ENCODE results near the gene CYB561D1.

Gene CYB561D1

DNA sequence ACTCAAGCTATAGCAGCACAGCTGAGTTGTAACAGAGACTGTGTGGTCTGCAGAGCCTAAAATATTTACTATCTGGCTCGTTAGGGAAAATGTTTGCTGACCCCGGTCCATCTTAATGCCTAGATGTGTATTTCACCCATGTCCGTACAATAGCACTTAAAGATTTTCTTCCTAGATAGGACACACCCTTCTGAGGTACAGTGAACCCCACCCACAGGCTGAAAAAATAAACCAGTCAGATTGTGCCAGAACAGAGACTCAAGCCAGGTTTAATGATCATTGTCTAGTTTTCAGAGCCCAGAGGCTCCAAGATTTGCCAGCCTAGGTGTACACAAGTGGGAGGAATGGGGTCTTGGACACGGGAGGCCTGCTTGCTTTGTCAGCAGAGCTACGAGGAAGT is 10.0 kb downstream of the CYB561D1 start:
- H4K20me1 ChIP-seq (ENCODE audit: insufficient read depth, low read length), result no peaks in the 10 kb centered on the region
- H2AFZ ChIP-seq (ENCODE audit: low read length), result no peak overlapping the region
- H3K27ac ChIP-seq (ENCODE audit: low read depth, low read length, poor library complexity, severe bottlenecking), result no peak overlapping the region
- peaks cover 7% of the 10 kb centered on the region; the same call in 1 of the 2 replicates for H3K36me3 ChIP-seq (ENCODE audit: insufficient read depth, low read length)
- peaks cover 5% of the 10 kb centered on the region; the same call in 1 of the 2 replicates for H3K27me3 ChIP-seq (ENCODE audit: insufficient read depth, low read length)
- no peaks in the 10 kb centered on the region for H3K9me3 ChIP-seq (ENCODE audit: low read length)
- no peak overlapping the region for H3K4me3 ChIP-seq (ENCODE audit: low read depth, low read length, poor library complexity, severe bottlenecking)
- TF ChIP-seq, protein P1, sequence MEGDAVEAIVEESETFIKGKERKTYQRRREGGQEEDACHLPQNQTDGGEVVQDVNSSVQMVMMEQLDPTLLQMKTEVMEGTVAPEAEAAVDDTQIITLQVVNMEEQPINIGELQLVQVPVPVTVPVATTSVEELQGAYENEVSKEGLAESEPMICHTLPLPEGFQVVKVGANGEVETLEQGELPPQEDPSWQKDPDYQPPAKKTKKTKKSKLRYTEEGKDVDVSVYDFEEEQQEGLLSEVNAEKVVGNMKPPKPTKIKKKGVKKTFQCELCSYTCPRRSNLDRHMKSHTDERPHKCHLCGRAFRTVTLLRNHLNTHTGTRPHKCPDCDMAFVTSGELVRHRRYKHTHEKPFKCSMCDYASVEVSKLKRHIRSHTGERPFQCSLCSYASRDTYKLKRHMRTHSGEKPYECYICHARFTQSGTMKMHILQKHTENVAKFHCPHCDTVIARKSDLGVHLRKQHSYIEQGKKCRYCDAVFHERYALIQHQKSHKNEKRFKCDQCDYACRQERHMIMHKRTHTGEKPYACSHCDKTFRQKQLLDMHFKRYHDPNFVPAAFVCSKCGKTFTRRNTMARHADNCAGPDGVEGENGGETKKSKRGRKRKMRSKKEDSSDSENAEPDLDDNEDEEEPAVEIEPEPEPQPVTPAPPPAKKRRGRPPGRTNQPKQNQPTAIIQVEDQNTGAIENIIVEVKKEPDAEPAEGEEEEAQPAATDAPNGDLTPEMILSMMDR (IDR thresholded peaks at IDR 0.05; ENCODE audit: low read length), result no peak
- TF ChIP-seq EZH2 (IDR thresholded peaks at IDR 0.05; ENCODE audit: borderline replicate concordance, low read length), result no peak
- no peak overlapping the region for H3K9ac ChIP-seq (ENCODE audit: low read length)
- H3K9me2 ChIP-seq (ENCODE audit: low read depth, low read length), result no peaks in the 10 kb centered on the region
- no peak overlapping the region for H3K4me2 ChIP-seq (ENCODE audit: low read length)
- H3K79me2 ChIP-seq (ENCODE audit: insufficient read depth, low read length), result no peaks in the 10 kb centered on the region
- H3F3A ChIP-seq (ENCODE audit: insufficient read depth, low read length), result no peaks in the 10 kb centered on the region
- H3K4me1 ChIP-seq (ENCODE audit: insufficient read depth, low read length, severe bottlenecking), result peaks cover 12% of the 10 kb centered on the region

DNA sequence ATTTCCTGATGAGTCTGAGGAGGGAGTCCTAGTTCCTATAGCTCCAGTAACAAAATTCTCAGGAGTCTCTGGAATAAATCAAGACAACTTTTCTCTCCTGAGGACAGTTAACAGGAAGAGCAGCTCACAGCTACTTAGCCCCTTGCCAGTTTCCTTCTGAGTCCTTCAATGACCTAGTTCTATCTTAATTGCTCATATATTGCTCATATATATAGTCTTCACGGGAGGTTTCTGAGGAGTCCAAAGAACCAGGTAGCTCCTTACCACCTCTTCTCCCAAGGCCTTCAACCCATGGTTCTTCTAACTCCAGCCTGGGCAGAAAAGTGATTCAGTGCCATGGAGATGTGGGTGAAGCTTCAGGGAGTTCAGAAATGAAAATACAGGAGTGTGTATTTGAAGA is 11.1 kb downstream of the CYB561D1 start:
- no peak overlapping the region for H3K4me3 ChIP-seq (ENCODE audit: low read depth, low read length, poor library complexity, severe bottlenecking)
- H3F3A ChIP-seq (ENCODE audit: insufficient read depth, low read length), result no peaks in the 10 kb centered on the region
- TF ChIP-seq EZH2 (IDR thresholded peaks at IDR 0.05; ENCODE audit: borderline replicate concordance, low read length), result no peak
- TF ChIP-seq, protein P1 (IDR thresholded peaks at IDR 0.05; ENCODE audit: low read length), result no peak
- H3K27me3 ChIP-seq (ENCODE audit: insufficient read depth, low read length), result peaks cover 5% of the 10 kb centered on the region; the same call in 1 of the 2 replicates
- no peak overlapping the region for H3K4me2 ChIP-seq (ENCODE audit: low read length)
- peaks cover 20% of the 10 kb centered on the region for H3K4me1 ChIP-seq (ENCODE audit: insufficient read depth, low read length, severe bottlenecking)
- no peaks in the 10 kb centered on the region for H3K9me2 ChIP-seq (ENCODE audit: low read depth, low read length)
- no peaks in the 10 kb centered on the region for H3K9me3 ChIP-seq (ENCODE audit: low read length)
- no peak overlapping the region for H3K9ac ChIP-seq (ENCODE audit: low read length)
- no peaks in the 10 kb centered on the region for H4K20me1 ChIP-seq (ENCODE audit: insufficient read depth, low read length)
- no peak overlapping the region for H2AFZ ChIP-seq (ENCODE audit: low read length)
- no peaks in the 10 kb centered on the region for H3K79me2 ChIP-seq (ENCODE audit: insufficient read depth, low read length)
- H3K27ac ChIP-seq (ENCODE audit: low read depth, low read length, poor library complexity, severe bottlenecking), result no peak overlapping the region
- peaks cover 7% of the 10 kb centered on the region; the same call in 1 of the 2 replicates for H3K36me3 ChIP-seq (ENCODE audit: insufficient read depth, low read length)

DNA sequence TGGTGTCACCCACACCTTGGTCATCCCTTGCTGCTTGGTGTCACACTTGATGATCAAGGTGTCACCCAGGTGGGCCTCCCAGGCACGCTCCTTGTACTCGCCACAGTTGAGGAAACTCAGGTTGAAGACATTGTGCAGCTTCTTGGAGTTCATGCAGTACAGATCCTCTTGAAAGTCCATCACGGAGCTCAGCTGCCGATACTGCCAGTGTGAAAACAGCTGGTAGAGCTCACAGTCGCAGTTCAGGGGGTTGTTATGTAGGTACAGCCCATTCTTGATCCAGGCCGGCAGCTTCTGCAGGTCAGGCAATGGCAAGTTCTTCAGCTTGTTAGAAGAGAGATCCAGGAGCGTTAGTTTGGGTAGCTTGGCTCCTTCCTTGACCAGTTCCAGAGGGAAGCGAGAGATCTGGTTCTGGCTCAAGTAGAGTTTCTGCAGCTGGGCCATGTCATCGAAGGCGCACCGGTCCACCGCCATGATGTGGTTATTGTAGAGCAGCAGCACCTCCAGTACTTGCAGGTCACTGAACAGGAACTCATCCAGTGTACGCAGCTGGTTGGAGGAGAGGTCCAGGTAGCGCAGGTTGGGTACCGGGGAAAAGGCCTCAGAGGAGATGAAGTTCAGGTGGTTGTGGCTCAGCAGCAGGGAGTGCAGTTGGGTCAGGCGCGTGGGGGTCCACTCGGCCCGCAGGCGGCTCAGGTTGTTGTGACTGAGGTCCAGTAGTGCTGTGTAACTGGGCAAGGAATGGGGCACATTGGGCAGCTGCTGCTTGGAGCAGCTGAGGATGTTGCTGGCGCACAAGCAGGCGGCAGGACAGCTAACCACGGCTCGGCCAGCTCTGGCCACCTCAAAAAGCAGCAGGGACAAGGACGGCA is 14.3 kb downstream of the CYB561D1 start:
- TF ChIP-seq EZH2 (IDR thresholded peaks at IDR 0.05; ENCODE audit: borderline replicate concordance, low read length), result no peak
- TF ChIP-seq, protein P1 (IDR thresholded peaks at IDR 0.05; ENCODE audit: low read length), result no peak
- Histone ChIP-seq H3K36me3 (ENCODE audit: insufficient read depth, low read length) (no peaks in the 10 kb centered on the region), H3K4me3 (ENCODE audit: low read depth, low read length, poor library complexity, severe bottlenecking) (no peak overlapping the region), H2AFZ (ENCODE audit: low read length) (no peak overlapping the region), H3K79me2 (ENCODE audit: insufficient read depth, low read length) (no peaks in the 10 kb centered on the region), H3K9ac (ENCODE audit: low read length) (no peak overlapping the region), H3F3A (ENCODE audit: insufficient read depth, low read length) (no peaks in the 10 kb centered on the region), H3K9me3 (ENCODE audit: low read length) (no peaks in the 10 kb centered on the region), H3K9me2 (ENCODE audit: low read depth, low read length) (no peaks in the 10 kb centered on the region), H4K20me1 (ENCODE audit: insufficient read depth, low read length) (no peaks in the 10 kb centered on the region), H3K27ac (ENCODE audit: low read depth, low read length, poor library complexity, severe bottlenecking) (no peak overlapping the region), H3K27me3 (ENCODE audit: insufficient read depth, low read length) (peaks cover 5% of the 10 kb centered on the region; the same call in 1 of the 2 replicates), H3K4me1 (ENCODE audit: insufficient read depth, low read length, severe bottlenecking) (peaks cover 11% of the 10 kb centered on the region), H3K4me2 (ENCODE audit: low read length) (no peak overlapping the region)
